Measurements from ENCODE around the gene PI4KA. TPM values are rescaled to one million over a fixed set of nuclear protein-coding genes. Genes with fewer than 3 reads are reported as not detected.

The PI4KA gene
- total RNA-seq, 1 donor from 2014 or later = 79.1 TPM

Other genes starting within 250 kb of the PI4KA start
- gene SERPIND1, start 84.7 kb downstream of the PI4KA start, total RNA-seq = 0.35 TPM
- 30.8 TPM for gene SNAP29, start 196 bp upstream of the PI4KA start, total RNA-seq
- gene CRKL, start 58.6 kb upstream of the PI4KA start, total RNA-seq = 46.1 TPM
- 2.1 TPM for gene AIFM3, start 108.4 kb upstream of the PI4KA start, total RNA-seq
- 70.8 TPM for gene LZTR1, start 123.5 kb upstream of the PI4KA start, total RNA-seq
- gene THAP7, start 143.3 kb upstream of the PI4KA start, total RNA-seq = 15.5 TPM
- gene P2RX6, start 156.4 kb upstream of the PI4KA start, total RNA-seq = 1.2 TPM
- gene SLC7A4, start 173.8 kb upstream of the PI4KA start, total RNA-seq = 7.6 TPM
- gene LRRC74B, start 187.1 kb upstream of the PI4KA start, total RNA-seq = not detected